ENCODE data around the gene ZSCAN22.

Gene ZSCAN22

DNA sequence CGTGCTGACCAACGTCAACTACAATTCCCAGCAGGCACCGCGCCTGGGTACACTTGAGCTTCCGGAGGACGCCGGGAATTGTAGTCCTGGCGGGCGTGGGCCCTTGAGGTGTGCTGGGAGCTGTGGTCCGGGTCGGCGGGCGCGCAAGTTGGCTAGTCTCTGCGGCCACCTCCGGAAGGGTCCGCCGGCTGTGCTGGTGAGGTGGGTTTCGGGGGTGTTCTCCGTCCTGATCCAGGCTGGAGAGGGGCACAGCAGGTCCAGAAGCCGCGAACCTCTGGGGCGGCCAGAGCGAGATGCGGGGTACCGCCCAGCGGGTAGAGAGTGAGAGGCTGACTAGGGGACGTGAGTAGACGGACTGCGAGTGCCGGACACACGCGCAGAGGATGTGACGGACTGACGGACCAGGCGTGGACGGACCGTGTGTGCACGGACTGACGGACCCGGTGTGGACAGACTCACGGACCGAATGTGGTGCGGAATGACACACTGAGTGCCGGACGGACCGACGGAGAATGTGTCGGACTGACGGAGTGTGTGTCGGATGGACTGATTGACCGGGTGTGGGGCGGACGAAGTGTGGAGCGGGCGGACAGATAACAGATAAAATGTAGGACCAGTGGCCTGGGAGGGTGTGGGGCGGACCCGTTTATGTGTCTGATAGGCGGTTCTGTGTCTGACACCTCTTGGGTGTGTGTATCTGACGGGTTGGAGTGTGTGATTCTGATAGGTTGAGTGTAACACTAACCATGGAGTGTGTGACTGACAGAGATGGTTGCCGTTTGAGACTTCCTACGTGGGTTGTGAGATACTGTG lies at the start of gene ZSCAN22:
ZSCAN22 (plus strand) TSS at position 81 of the 813 bp plus-strand sequence. CDS start 7,809 bp downstream, outside the sequence.
- in situ Hi-C loops (cut with MboI; ENCODE audit: low sequenced_read_pairs), result no loop called here
- H3K9me3 ChIP-seq, result no peaks in the 10 kb centered on the region
- H3K27me3 ChIP-seq (ENCODE audit: low read depth), result no peaks in the 10 kb centered on the region
- peaks cover 13% of the 10 kb centered on the region for H3K4me1 ChIP-seq
- peak within 1 kb of the TSS; percentile 99 for H3K4me3 ChIP-seq
- H3K36me3 ChIP-seq (replicated peaks), result no peaks in the 10 kb centered on the region; the same call in none of the 2 replicates
- DNase-seq (ENCODE audit: low spot score in 2 of 2), result peak; percentile 95 to 98

DNA sequence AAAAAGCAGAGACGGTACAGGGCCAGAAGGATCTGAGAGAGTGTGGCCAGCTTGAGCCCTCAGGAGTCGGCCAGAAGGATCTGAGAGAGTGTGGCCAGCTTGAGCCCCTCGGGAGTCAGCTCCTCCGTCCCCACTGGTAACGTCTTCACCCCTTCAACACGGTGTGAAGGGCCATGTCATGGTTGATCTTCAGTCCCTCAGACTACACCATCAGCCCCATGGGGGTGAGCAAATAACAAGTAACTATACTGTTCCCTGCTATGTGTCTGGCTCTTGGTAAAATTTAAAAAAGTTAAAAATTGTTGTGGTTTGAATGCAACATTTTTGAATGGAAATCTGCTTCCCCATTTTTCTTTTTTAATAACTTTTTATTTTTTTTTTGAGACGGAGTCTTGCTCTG lies 49.6 kb upstream of the ZSCAN22 start:
- DNase-seq (ENCODE audit: low spot score in 2 of 2), result no peak
- no peak overlapping the region for H3K4me3 ChIP-seq
- in situ Hi-C loops (cut with MboI; ENCODE audit: low sequenced_read_pairs), result no loop called here
- H3K27me3 ChIP-seq (ENCODE audit: low read depth), result no peaks in the 10 kb centered on the region
- H3K36me3 ChIP-seq (replicated peaks), result peaks cover 16% of the 10 kb centered on the region; the same call in 1 of the 2 replicates
- H3K4me1 ChIP-seq, result peaks cover 13% of the 10 kb centered on the region
- peaks cover 20% of the 10 kb centered on the region for H3K9me3 ChIP-seq

DNA sequence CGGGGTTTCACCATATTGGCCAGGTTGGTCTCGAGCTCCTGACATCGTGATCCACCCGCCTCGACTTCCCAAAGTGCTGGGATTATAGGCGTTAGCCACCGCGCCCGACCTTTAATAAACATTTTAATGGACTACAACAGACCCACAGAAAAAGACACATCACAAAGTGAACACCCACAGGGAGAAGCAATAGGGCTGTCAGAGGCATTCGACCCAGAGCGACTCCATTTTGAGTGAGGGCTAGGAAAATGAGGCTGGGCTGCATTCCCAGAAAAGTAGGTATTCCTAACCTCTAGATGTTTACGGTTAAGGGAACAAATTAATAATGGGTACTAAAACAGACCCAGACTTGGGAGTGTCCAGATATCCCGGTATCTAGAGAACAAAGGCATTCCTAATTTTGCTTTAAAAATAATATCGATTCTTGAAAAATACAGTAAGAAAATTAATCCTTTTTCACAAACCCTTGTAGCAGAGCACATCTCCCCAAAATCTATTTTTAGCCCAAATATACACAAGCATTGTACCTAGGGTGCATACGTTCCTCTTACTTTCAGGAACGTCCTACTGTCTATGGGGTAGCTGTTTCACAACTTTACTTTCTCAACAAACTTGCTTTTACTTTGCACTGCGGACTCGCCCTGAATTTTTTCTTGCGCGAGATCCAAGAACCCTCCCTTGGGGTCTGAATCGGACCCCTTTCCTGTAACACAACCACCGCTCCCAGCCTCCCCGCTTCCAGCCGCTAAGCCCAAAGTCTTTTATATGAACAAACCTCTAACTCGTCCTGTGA lies 48.9 kb upstream of the ZSCAN22 start:
- DNase-seq (ENCODE audit: low spot score in 2 of 2), result no peak
- Histone ChIP-seq H3K4me3 (peak overlapping the region; percentile 79), H3K36me3 (replicated peaks) (peaks cover 17% of the 10 kb centered on the region; the same call in 1 of the 2 replicates), H3K4me1 (peaks cover 13% of the 10 kb centered on the region), H3K27me3 (ENCODE audit: low read depth) (no peaks in the 10 kb centered on the region), H3K9me3 (peaks cover 20% of the 10 kb centered on the region)
- in situ Hi-C loops (cut with MboI; ENCODE audit: low sequenced_read_pairs), result no loop called here

DNA sequence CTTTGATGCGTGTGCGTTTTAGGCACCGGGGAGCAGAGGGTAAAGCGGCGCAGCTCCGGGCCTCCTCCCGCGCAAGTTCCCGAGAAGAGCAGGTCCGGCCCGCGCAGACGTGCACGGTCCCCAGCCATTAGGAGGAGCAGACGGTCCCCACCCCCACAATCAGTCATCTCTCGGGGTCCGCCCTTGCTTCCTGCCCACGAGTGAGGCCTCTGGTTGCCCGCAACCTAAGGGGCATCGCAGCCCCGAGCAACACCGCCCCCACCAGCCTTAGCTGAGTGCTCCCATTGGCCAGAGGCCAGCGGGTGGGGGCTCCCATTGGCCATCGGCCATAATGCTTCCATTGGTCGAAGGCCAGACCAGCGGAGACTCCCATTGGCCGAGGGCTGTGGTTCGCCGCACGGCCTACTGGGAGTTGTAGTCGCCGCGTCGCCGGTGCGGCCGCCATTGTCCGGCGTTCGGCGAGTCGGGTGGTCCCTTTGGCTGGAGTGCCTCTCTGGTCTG lies 48.2 kb upstream of the ZSCAN22 start, which contains the start of gene ZNF8:
ZNF8 (plus strand) TSS at position 415 of the 501 bp plus-strand sequence. CDS start 127 bp downstream, outside the sequence.
- in situ Hi-C loops (cut with MboI; ENCODE audit: low sequenced_read_pairs), result no loop called here
- Histone ChIP-seq H3K36me3 (replicated peaks) (peaks cover 17% of the 10 kb centered on the region; the same call in 1 of the 2 replicates), H3K9me3 (peaks cover 16% of the 10 kb centered on the region), H3K27me3 (ENCODE audit: low read depth) (no peaks in the 10 kb centered on the region), H3K4me3 (peak within 1 kb of the TSS; percentile 79), H3K4me1 (peaks cover 13% of the 10 kb centered on the region)
- peak; percentile 96 to 99 for DNase-seq (ENCODE audit: low spot score in 2 of 2)

DNA sequence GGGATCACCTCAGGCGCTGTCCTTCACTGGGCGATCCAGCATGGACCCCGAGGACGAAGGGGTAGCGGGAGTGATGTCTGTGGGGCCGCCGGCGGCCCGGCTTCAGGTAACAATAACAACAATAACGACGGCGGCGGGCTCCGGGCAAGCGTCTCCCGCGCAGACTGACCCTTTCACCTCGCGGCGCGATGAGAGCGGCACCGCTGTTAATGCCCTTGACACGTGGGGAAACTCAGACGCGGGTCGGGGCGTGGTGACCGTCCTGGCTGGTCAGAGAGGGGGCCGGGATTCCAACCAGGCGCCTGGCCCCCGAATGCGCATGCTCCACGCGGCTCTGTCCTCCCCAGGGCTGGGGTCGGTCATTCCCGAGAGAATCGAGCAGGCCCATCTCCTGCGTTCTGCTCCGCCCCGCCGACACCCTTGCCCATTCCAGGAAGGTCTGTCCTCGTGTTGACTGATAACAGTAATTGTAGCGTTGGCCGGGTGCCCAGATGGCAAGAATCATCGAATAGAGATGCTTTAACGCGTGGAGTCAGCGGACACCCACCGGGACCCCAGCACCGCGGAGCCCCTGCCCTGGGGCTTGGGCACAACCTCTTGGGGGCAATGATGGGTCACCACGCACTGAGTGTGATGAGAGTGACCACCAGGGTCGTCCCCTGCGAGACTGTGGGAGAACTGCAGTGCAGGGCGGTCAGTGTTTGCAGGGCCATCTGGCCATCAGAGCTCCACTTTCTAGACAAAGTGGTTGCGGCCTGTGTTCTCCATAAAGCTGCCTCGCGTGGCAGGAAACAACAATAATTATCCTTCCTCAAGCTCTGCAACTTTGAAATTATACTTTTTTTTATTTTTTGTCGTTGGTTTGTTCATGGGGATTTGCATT lies 47.5 kb upstream of the ZSCAN22 start:
- Histone ChIP-seq H3K27me3 (ENCODE audit: low read depth) (no peaks in the 10 kb centered on the region), H3K4me3 (peak overlapping the region; percentile 79), H3K36me3 (replicated peaks) (peaks cover 17% of the 10 kb centered on the region; the same call in 1 of the 2 replicates), H3K9me3 (peaks cover 17% of the 10 kb centered on the region), H3K4me1 (peaks cover 13% of the 10 kb centered on the region)
- DNase-seq (ENCODE audit: low spot score in 2 of 2), result peak; percentile 16 to 75
- in situ Hi-C loops (cut with MboI; ENCODE audit: low sequenced_read_pairs), result no loop called here

DNA sequence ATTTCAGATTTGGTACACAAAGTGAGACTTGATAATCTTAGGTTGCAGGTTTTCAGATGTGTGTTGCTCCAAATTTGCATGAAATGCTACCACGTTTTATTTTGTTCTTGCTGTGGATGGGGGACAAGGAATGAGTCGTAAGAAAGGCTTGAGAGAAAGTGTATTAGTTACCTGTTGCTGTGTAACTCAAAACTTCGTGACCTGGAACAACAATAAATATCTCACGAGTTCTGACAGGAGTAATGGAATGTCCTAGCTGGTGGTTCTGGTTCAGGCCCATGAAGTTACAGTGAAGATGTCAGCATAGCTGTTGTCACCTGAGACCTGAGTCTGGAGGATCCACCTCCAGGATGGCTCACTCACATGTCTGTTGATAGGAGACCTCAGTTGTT lies 46.9 kb upstream of the ZSCAN22 start:
- no peak for DNase-seq (ENCODE audit: low spot score in 2 of 2)
- in situ Hi-C loops (cut with MboI; ENCODE audit: low sequenced_read_pairs), result no loop called here
- H3K4me1 ChIP-seq, result peaks cover 13% of the 10 kb centered on the region
- H3K9me3 ChIP-seq, result peaks cover 13% of the 10 kb centered on the region
- H3K36me3 ChIP-seq (replicated peaks), result peaks cover 13% of the 10 kb centered on the region; the same call in 1 of the 2 replicates
- no peaks in the 10 kb centered on the region for H3K27me3 ChIP-seq (ENCODE audit: low read depth)
- H3K4me3 ChIP-seq, result peak overlapping the region; percentile 79

DNA sequence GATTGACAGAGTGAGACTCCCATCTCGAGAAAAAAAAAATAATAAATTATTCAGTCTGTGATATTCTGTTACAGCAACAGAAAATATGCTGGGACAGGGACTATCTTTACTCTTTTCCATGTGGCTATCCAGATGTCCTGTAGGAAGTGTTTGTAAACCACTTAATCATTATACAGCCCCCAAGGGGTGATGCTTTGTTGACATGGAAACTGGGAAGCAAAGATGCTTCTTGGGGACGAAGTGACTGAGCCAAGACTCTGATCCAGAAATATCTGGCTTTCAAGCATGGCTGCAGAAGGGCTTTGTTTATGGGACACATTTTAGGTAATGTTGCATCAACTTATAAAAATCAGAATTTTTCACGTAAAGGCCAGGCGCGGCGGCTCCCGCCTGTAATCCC lies 42.6 kb upstream of the ZSCAN22 start:
- Histone ChIP-seq H3K36me3 (replicated peaks) (peaks cover 45% of the 10 kb centered on the region), H3K4me3 (no peak overlapping the region), H3K9me3 (peaks cover 11% of the 10 kb centered on the region), H3K27me3 (ENCODE audit: low read depth) (no peaks in the 10 kb centered on the region), H3K4me1 (peaks cover 8% of the 10 kb centered on the region)
- DNase-seq (ENCODE audit: low spot score in 2 of 2), result no peak
- in situ Hi-C loops (cut with MboI; ENCODE audit: low sequenced_read_pairs), result no loop called here

DNA sequence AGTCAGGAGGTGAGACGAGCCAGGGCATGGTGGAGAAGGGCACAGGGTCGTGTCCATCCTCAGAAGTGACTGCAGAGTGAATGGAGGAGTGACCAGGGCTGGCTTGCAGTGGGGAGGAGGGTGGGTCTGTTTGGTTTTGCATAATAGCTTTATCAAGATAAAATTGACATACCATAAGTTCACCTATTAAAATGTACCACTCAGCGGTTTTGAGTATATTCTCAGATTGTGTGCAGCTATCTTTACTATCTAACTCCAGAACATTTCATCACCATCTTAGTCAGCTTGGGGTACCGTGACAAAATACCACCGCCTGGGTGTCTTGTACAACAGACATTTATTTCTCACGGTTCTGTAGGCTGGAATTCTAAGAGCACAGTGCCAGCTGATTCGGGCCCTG lies 34.9 kb upstream of the ZSCAN22 start:
- H3K4me1 ChIP-seq, result no peaks in the 10 kb centered on the region
- in situ Hi-C loops (cut with MboI; ENCODE audit: low sequenced_read_pairs), result no loop called here
- no peaks in the 10 kb centered on the region for H3K27me3 ChIP-seq (ENCODE audit: low read depth)
- peaks cover 76% of the 10 kb centered on the region for H3K36me3 ChIP-seq (replicated peaks)
- H3K9me3 ChIP-seq, result peaks cover 11% of the 10 kb centered on the region
- no peak for DNase-seq (ENCODE audit: low spot score in 2 of 2)
- no peak overlapping the region for H3K4me3 ChIP-seq

DNA sequence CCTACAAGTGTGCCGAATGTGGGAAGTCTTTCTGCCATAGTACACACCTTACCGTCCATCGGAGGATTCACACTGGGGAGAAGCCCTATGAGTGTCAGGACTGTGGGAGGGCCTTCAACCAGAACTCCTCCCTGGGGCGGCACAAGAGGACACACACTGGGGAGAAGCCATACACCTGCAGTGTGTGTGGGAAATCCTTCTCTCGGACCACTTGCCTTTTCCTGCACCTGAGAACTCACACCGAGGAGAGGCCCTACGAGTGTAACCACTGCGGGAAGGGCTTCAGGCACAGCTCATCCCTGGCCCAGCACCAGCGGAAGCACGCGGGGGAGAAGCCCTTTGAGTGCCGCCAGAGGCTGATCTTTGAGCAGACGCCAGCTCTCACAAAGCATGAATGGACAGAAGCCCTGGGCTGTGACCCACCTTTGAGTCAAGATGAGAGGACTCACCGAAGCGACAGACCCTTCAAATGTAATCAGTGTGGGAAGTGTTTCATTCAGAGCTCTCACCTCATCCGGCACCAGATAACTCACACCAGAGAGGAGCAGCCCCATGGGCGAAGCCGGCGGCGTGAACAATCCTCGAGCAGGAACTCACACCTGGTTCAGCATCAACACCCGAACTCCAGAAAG lies 31.9 kb upstream of the ZSCAN22 start:
- Histone ChIP-seq H3K4me1 (no peaks in the 10 kb centered on the region), H3K9me3 (peaks cover 11% of the 10 kb centered on the region), H3K27me3 (ENCODE audit: low read depth) (no peaks in the 10 kb centered on the region), H3K4me3 (no peak overlapping the region), H3K36me3 (replicated peaks) (peaks cover 67% of the 10 kb centered on the region)
- in situ Hi-C loops (cut with MboI; ENCODE audit: low sequenced_read_pairs), result no loop called here
- no peak for DNase-seq (ENCODE audit: low spot score in 2 of 2)

DNA sequence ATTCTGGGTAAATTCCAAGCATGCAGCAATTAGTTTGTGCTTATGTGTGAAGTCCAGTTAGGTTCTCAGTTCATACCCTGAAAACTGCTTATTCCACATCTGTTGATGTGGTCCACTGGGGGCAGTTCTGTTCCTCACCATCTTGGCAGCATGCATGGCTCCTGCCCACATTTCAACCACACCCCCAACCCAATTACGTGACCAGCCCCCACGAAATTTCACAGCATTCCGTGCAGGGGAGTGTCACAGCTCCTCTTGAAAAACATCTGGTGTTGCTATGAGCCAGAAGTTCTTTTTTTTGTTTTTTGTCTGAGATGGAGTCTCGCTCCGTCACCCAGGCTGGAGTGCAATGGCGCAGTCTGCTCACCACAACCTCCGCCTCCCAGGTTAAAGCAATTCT lies 30.7 kb upstream of the ZSCAN22 start:
- peaks cover 11% of the 10 kb centered on the region for H3K9me3 ChIP-seq
- DNase-seq (ENCODE audit: low spot score in 2 of 2), result no peak
- in situ Hi-C loops (cut with MboI; ENCODE audit: low sequenced_read_pairs), result no loop called here

DNA sequence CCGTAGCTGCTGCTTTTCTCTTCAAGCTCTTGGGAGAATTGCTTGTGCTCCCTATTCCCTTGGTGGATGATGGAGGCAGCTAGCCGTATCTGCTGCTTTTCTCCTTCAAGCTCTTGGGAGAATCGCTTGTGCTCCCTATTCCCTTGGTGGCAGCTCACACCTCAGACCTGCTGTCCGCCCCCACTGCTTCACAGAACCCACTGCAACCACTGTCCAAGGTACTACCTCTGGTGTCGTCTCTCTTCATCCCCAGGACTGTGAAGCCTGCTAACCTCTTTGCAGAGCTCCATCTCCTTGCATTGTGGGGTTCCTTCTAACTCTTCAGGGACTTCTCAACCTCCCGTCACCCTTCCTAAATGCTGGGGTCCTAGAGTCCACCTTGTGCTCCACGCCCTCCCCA lies 26.2 kb upstream of the ZSCAN22 start:
- H3K4me3 ChIP-seq, result no peak overlapping the region
- no peak for DNase-seq (ENCODE audit: low spot score in 2 of 2)
- no peaks in the 10 kb centered on the region; the same call in 1 of the 2 replicates for H3K9me3 ChIP-seq
- no peaks in the 10 kb centered on the region for H3K27me3 ChIP-seq (ENCODE audit: low read depth)
- 0 out of 2 replicates have a peak, but pooled peaks cover 4% of the 10 kb centered on the region for H3K4me1 ChIP-seq
- in situ Hi-C loops (cut with MboI; ENCODE audit: low sequenced_read_pairs), result no loop called here
- H3K36me3 ChIP-seq (replicated peaks), result peaks cover 31% of the 10 kb centered on the region

More for the DNA sequence above, 30.7 kb upstream of the ZSCAN22 start:
- Histone ChIP-seq H3K4me1 (no peaks in the 10 kb centered on the region), H3K27me3 (ENCODE audit: low read depth) (no peaks in the 10 kb centered on the region), H3K4me3 (no peak overlapping the region), H3K36me3 (replicated peaks) (peaks cover 63% of the 10 kb centered on the region)

DNA sequence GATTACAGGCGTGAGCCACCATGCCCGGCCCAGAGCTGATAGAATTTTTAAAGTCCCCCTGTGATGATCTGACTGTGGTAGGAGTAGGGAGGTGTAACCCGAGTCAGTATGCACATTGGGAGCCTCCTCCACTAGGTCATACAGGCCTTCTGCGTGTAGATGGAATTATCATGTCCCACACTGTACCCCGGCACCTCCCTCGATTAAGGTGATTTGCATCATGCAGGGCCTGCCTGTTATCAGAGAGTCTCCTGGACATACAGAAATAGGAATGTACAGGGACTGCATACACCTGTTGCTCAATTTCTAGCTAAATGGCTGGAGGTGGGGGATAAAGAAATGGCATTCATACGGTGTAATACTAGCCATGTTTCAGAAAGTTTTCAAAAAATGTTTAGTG lies 22.5 kb upstream of the ZSCAN22 start:
- Histone ChIP-seq H3K36me3 (replicated peaks) (peaks cover 46% of the 10 kb centered on the region), H3K9me3 (no peaks in the 10 kb centered on the region; the same call in 1 of the 2 replicates), H3K4me3 (no peak overlapping the region), H3K27me3 (ENCODE audit: low read depth) (no peaks in the 10 kb centered on the region), H3K4me1 (0 out of 2 replicates have a peak, but pooled peaks cover 4% of the 10 kb centered on the region)
- in situ Hi-C loops (cut with MboI; ENCODE audit: low sequenced_read_pairs), result no loop called here
- no peak for DNase-seq (ENCODE audit: low spot score in 2 of 2)
